Measurements from ENCODE around the gene MGMT.
"Not testable (repeated sequence)": the region's sequence is repeated elsewhere in the genome, so short reads cannot be mapped to it uniquely, and the experiment has no call there.

Gene MGMT

GRCh38 chr10:129466703-129467358, at the start of gene MGMT:
Gene MGMT (plus strand): TSS chr10:129467241.
- peak; percentile 98 for DNase-seq (ENCODE audit: low read depth)

GRCh38 chr10:129417870-129418269, 49.2 kb upstream of the MGMT start:
- no peak for DNase-seq (ENCODE audit: low read depth)

GRCh38 chr10:129418496-129419225, 48.4 kb upstream of the MGMT start:
- DNase-seq (ENCODE audit: low read depth) = no peak

GRCh38 chr10:129419397-129419796, 47.6 kb upstream of the MGMT start:
- no peak for DNase-seq (ENCODE audit: low read depth)

GRCh38 chr10:129421399-129422010, 45.5 kb upstream of the MGMT start:
- no peak for DNase-seq (ENCODE audit: low read depth)

GRCh38 chr10:129424978-129425377, 42.1 kb upstream of the MGMT start:
- DNase-seq (ENCODE audit: low read depth) = no peak

- no peak for DNase-seq (ENCODE audit: low read depth)
These were observed 40.4 kb upstream of the MGMT start for GRCh38 chr10:129426606-129427005.

- no peak for DNase-seq (ENCODE audit: low read depth)
These were observed 33.8 kb upstream of the MGMT start for GRCh38 chr10:129433266-129433665.

- not testable (repeated sequence) for DNase-seq (ENCODE audit: low read depth)
These were observed 31.3 kb upstream of the MGMT start for GRCh38 chr10:129435724-129436123.

- DNase-seq (ENCODE audit: low read depth) = no peak
These were observed 29.0 kb upstream of the MGMT start for GRCh38 chr10:129438024-129438423.

GRCh38 chr10:129440247-129440646, 26.8 kb upstream of the MGMT start:
- no peak for DNase-seq (ENCODE audit: low read depth)

GRCh38 chr10:129440722-129441316, 26.2 kb upstream of the MGMT start:
- DNase-seq (ENCODE audit: low read depth) = no peak

- no peak for DNase-seq (ENCODE audit: low read depth)
These were observed 25.6 kb upstream of the MGMT start for GRCh38 chr10:129441372-129442009.

- DNase-seq (ENCODE audit: low read depth) = no peak
These were observed 24.2 kb upstream of the MGMT start for GRCh38 chr10:129442866-129443265.

GRCh38 chr10:129444359-129444758, 22.7 kb upstream of the MGMT start:
- no peak for DNase-seq (ENCODE audit: low read depth)

GRCh38 chr10:129445436-129446182, 21.4 kb upstream of the MGMT start:
- no peak for DNase-seq (ENCODE audit: low read depth)

GRCh38 chr10:129446183-129446581, 20.9 kb upstream of the MGMT start:
- no peak for DNase-seq (ENCODE audit: low read depth)

GRCh38 chr10:129447486-129447885, 19.6 kb upstream of the MGMT start:
- DNase-seq (ENCODE audit: low read depth) = no peak

GRCh38 chr10:129448086-129448485, 19.0 kb upstream of the MGMT start:
- no peak for DNase-seq (ENCODE audit: low read depth)

- DNase-seq (ENCODE audit: low read depth) = no peak
These were observed 18.5 kb upstream of the MGMT start for GRCh38 chr10:129448539-129448938.

- DNase-seq (ENCODE audit: low read depth) = no peak
These were observed 17.1 kb upstream of the MGMT start for GRCh38 chr10:129449893-129450292.

- DNase-seq (ENCODE audit: low read depth) = no peak
These were observed 16.6 kb upstream of the MGMT start for GRCh38 chr10:129450391-129450790.

All from activated T-cell treated with anti-CD3 and anti-CD28 coated beads for 48 hours (primary cell).